ENCODE data around the gene TXLNG. TPM values are rescaled to one million over a fixed set of nuclear protein-coding genes. Genes with fewer than 3 reads are reported as not detected.
A peak's percentile ranks its signal among the peaks of the same experiment; 100 is the strongest.

The TXLNG gene
- total RNA-seq, 1 donor from 2014 or later = 5.1 TPM

DNA sequence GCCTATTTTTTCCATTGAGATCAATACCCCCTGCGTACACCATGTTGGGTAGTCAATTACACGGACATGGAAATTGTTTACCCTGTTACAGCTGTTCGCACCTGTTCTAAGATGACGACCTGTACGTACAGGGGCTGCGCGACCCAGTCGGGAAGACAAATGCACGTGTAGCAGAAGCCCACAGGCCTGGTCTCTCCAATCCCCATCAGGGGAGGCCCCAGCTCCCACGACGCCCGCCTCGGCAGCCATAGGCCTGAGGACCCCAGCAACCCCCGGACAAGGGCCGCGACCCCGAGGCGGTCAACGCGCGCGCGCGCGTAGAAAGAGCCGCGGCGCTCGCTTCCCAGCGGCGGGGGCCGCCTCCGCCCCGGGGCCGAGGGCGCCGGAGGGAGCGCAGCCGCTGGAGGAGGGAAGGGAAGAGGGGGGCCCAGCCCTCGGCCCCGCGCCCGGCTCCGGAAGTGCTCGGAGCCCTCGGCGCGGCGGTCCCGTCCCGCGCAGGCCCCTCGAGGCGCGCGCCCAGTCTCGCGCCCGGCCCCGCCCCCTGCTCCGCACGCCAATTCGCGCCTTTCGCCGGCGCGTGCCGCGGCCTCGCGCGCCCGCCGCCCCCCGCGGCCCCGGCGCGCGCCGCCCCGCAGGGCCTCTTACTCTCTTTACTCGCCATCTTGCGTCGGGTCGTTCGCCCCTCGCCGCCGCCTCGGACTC lies 83.3 kb downstream of the TXLNG start:
- peak overlapping the region; percentile 92 for H3K27ac ChIP-seq (replicated peaks)

GRCh38 chrX:16870095-16870861 lies 84.0 kb downstream of the TXLNG start, which contains the start of gene RBBP7:
Gene RBBP7, minus strand, starts transcription at chrX:16870362. Its CDS starts 309 bp downstream, at chrX:16870053.
- peaks cover 46% of the 10 kb centered on the region for H3K4me1 ChIP-seq
- TF ChIP-seq, protein P1, sequence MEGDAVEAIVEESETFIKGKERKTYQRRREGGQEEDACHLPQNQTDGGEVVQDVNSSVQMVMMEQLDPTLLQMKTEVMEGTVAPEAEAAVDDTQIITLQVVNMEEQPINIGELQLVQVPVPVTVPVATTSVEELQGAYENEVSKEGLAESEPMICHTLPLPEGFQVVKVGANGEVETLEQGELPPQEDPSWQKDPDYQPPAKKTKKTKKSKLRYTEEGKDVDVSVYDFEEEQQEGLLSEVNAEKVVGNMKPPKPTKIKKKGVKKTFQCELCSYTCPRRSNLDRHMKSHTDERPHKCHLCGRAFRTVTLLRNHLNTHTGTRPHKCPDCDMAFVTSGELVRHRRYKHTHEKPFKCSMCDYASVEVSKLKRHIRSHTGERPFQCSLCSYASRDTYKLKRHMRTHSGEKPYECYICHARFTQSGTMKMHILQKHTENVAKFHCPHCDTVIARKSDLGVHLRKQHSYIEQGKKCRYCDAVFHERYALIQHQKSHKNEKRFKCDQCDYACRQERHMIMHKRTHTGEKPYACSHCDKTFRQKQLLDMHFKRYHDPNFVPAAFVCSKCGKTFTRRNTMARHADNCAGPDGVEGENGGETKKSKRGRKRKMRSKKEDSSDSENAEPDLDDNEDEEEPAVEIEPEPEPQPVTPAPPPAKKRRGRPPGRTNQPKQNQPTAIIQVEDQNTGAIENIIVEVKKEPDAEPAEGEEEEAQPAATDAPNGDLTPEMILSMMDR (IDR thresholded peaks at IDR 0.05; ENCODE audit: borderline replicate concordance) = no peak
- H3K36me3 ChIP-seq = no peaks in the 10 kb centered on the region
- H3K9me3 ChIP-seq (replicated peaks) = no peaks in the 10 kb centered on the region
- H3K27me3 ChIP-seq (ENCODE audit: low read depth) = no peaks in the 10 kb centered on the region
- peak within 1 kb of the TSS; percentile 73 for H3K4me3 ChIP-seq
- DNase-seq = peak; percentile 90
- intact Hi-C loops (cut with micrococcal nuclease) = no loop called here
- H3K27ac ChIP-seq (replicated peaks) = peak within 1 kb of the TSS; percentile 94

More for the DNA sequence above, 83.3 kb downstream of the TXLNG start:
- peak overlapping the region; percentile 73 for H3K4me3 ChIP-seq
- intact Hi-C loops (cut with micrococcal nuclease) = no loop called here
- H3K4me1 ChIP-seq = peaks cover 46% of the 10 kb centered on the region
- H3K9me3 ChIP-seq (replicated peaks) = no peaks in the 10 kb centered on the region
- no peaks in the 10 kb centered on the region for H3K27me3 ChIP-seq (ENCODE audit: low read depth)
- no peaks in the 10 kb centered on the region for H3K36me3 ChIP-seq
- TF ChIP-seq, protein P1 (IDR thresholded peaks at IDR 0.05; ENCODE audit: borderline replicate concordance) = no peak
- peak; percentile 13 for DNase-seq

GRCh38 chrX:16870862-16871815 lies 84.9 kb downstream of the TXLNG start:
- peak; percentile 31 for DNase-seq
- Histone ChIP-seq H3K4me3 (peak overlapping the region; percentile 70), H3K4me1 (peaks cover 39% of the 10 kb centered on the region), H3K27me3 (ENCODE audit: low read depth) (no peaks in the 10 kb centered on the region), H3K9me3 (replicated peaks) (no peaks in the 10 kb centered on the region), H3K36me3 (no peaks in the 10 kb centered on the region), H3K27ac (replicated peaks) (peak overlapping the region; percentile 94)
- intact Hi-C loops (cut with micrococcal nuclease) = no loop called here
- TF ChIP-seq, protein P1 (IDR thresholded peaks at IDR 0.05; ENCODE audit: borderline replicate concordance) = no peak

DNA sequence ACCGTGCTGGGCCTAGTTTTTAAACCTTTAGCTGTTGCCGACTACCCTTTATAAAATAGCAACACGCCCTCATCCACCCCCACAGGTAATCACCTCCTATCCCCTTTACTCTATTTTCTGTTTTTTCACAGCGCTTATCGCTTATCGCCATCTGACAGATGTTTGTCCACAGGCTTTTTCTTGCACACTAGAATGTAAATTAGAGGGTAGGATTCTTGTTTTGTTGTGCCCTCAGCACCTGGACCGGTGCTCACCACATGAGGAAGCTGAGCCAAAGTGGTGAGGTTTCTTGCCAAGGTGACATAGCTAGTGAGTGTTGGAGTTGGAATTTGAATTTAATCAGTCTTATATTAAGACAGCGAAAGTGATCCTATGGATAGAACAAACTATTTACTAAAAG lies 86.8 kb downstream of the TXLNG start:
- Histone ChIP-seq H3K27me3 (ENCODE audit: low read depth) (no peaks in the 10 kb centered on the region), H3K4me1 (peaks cover 22% of the 10 kb centered on the region), H3K36me3 (no peaks in the 10 kb centered on the region), H3K4me3 (no peak overlapping the region), H3K27ac (replicated peaks) (no peak overlapping the region), H3K9me3 (replicated peaks) (no peaks in the 10 kb centered on the region)
- intact Hi-C loops (cut with micrococcal nuclease) = no loop called here
- TF ChIP-seq, protein P1 (IDR thresholded peaks at IDR 0.05; ENCODE audit: borderline replicate concordance) = no peak
- DNase-seq = no peak

Measured in left ventricle myocardium inferior (tissue), 1 donor.